Measurements from ENCODE around the gene PRKAG2.
"Not testable (repeated sequence)": the region's sequence is repeated elsewhere in the genome, so short reads cannot be mapped to it uniquely, and the experiment has no call there.

PRKAG2 gene

GRCh38 chr7:151797667-151798307, 79.1 kb downstream of the PRKAG2 start:
- not testable (repeated sequence) for DNase-seq

GRCh38 chr7:151796871-151797537, 79.9 kb downstream of the PRKAG2 start:
- DNase-seq: no peak

DNA sequence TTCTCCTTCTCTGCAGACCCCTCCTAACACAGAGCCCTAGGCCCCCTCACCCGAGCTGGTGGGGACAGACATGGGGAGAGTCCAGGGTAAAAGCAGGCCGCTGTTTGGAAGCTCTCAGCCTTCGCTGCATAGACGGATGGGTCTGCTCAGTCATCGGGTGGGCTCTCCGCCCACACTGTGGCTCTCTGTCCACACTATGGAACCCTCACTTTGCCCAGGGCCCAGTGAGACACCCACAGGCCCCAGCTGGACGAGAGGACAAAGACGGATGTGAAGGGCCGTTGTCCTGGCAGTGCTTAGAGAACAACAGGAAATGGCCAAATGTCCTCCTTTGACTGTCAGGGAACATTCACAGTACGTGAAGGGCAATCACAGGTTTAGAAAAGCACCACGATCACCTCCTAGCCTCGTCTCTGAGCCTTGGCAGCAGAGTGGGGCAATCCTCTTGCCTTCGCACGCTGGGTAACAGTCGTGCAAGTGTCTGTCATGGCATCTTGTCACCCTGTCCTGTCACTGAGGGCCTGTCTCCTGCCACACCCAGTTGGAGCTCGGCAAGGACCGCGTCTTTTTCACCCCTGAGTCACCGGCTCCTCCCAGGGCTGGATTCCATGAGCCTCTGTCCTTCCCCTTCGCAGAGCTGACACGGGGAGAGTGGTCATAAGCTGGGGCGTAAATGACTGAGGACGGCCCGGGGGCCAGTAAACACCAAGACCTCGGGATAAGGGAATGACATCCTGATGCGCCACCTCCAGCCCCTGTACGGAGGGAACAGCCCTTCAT, 80.6 kb downstream of the PRKAG2 start:
- DNase-seq: no peak

DNA sequence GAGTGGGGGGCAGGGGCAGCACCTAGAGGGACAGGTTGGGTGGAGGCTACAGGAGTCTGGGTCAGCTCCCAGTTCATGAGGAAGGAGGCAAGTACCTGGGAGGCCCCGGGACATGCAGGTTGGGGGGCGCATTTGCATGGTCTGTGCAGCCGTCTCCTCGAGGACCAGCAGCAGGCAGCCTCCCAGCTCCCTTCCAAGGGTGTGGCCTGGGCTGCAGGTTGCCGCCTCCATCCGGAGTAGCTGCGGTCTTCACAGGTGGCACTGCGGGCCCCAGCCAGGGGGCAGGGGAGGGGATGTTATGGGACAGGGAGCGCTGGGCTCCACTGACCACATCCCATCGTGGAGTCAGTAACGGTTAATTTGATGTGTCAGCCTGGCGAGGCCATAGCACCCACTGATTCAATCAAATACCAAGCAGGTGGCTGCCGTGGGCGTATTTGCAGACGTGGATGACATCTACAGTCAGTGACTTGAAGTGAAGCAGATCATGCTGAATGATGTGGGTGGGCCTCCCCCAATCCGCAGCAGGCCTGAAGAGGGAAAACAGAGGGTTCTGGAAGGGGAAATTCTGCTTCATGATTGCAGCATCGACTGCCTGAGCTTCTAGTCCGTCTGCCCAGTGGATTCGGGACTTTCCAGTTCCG, 81.6 kb downstream of the PRKAG2 start:
- DNase-seq: peak; percentile 86

- DNase-seq: no peak
Observed at GRCh38 chr7:151794508-151795167, 82.3 kb downstream of the PRKAG2 start.

- DNase-seq: no peak
Observed at GRCh38 chr7:151793991-151794507, 82.9 kb downstream of the PRKAG2 start.

DNA sequence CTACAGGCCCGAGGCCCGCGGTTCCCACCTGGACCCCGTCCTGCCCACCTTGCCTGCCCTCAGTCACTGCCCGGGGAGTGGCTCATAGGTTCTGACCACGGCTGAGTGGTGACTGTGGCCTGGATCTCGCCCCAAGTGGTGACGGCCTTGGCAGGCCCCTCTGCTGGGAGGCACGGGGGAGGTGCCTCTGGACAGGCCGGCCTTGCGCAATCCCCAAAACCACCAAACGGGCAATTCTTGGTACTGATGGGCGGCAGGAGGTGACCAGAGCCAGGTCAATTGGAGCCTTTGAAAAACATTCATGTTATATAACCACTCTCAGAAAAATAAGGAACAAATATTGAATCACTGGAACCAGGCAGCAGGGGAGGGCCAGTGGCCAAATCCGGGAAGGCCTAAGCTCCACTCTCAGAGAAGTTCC, 83.4 kb downstream of the PRKAG2 start:
- DNase-seq: no peak

- DNase-seq: no peak
Observed at GRCh38 chr7:151792636-151793035, 84.3 kb downstream of the PRKAG2 start.

- DNase-seq: no peak
Observed at GRCh38 chr7:151792086-151792485, 84.8 kb downstream of the PRKAG2 start.

- no peak for DNase-seq
Observed at GRCh38 chr7:151790830-151791620, 85.9 kb downstream of the PRKAG2 start.

- DNase-seq: no peak
Observed at GRCh38 chr7:151790095-151790829, 86.7 kb downstream of the PRKAG2 start.

DNA sequence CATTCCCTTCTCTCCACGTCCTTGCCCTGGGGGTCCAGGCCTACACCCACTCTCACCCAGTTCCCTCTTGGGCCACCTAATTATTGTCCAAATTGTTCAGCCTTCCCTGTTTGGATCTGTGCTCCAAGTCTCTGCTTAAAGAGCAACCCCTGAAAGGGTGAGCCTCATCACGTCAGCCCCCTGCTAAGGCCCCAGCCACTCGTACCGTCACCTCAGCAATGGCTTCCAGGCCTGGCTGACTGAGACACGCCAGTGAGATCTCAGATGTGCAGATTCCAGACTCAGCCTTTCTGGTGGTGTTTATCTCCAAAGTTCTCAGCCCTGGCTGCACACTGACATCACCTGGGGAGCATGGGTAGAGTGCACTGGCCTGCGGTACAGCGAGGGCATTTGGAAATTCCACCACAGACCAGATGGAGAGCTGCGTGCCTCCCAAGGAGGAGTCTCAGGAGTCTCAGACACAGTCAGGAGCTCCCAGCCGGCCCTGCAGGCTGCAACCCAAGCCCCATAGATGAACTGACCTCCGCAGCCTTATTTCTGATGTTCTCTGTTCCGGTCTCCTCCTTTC, 87.5 kb downstream of the PRKAG2 start:
- no peak for DNase-seq

GRCh38 chr7:151787348-151787747, 89.6 kb downstream of the PRKAG2 start:
- DNase-seq: no peak

- DNase-seq: no peak
Observed at GRCh38 chr7:151786936-151787335, 90.0 kb downstream of the PRKAG2 start.

- DNase-seq: no peak
Observed at GRCh38 chr7:151786241-151786640, 90.7 kb downstream of the PRKAG2 start.

GRCh38 chr7:151785681-151785965, 91.3 kb downstream of the PRKAG2 start:
- no peak for DNase-seq

- DNase-seq: no peak
Observed at GRCh38 chr7:151784853-151785680, 91.8 kb downstream of the PRKAG2 start.

DNA sequence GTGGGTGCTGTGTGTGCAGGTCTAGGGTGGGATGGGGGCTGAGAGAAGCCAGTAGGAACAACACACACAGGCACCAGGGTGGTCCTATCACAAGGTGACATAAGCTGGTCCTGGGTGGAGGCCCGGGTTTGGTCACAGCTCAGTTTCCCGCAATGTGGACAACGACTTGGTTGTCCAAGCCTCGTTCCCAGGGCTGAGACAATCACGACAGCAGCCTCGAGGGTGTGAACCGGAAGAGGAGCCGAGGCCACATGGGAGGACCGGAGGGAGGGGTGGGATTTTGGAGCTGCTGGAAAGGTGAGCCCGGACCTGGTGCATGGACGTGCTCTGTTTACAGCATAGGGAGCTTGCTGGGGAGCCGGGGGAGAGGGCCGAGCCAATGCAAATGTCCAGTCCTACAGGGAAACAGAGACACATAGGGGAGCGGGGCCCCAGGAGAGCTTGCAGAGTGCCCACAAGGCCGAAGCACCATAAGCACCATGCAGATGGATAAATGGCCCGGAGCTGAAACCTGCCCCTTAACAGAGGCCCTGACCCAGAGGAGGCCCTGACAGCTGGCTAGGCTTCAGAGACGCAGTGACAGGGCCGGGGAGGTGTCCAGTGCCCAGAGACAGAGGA, 92.8 kb downstream of the PRKAG2 start:
- DNase-seq: no peak

Data from activated CD4-positive, alpha-beta T cell treated with anti-CD3 and anti-CD28 coated beads, Interleukin-2, Interleukin-6, amounts not matched to agents 100 ng/mL and 50 ng/mL, durations not matched to agents 16 hours and 8 hours (primary cell).